ENCODE results near the gene PCDH19.

DNA sequence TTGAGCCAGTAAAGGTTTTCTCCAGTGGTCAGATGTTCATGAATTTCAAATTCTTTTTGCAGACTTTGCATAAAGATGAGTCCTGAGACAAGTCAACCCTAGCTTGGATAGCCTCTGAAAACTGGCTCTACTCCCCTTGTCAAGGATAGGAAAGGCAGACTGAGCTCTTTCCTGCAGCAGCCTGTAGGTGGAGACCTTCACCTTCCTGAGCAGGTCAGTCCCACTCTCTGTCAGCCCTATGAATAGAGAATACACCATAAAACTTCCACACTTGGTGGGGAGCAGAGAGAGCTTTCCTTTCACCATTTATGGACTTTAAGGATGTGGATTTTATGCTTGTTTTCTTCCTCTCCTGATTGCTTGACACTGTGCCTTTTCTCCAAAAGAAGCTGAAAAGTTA lies 41.9 kb downstream of the PCDH19 start:
- TF ChIP-seq ZBTB21 (CRISPR knock-in tag; IDR thresholded peaks at IDR 0.05) (no peak), JUN (CRISPR knock-in tag; IDR thresholded peaks at IDR 0.05) (no peak), HNRNPH1 (optimal IDR thresholded peaks at IDR 0.05; ENCODE audit: low read depth, low read length) (no peak), ZZZ3 (CRISPR knock-in tag; IDR thresholded peaks at IDR 0.05; ENCODE audit: borderline replicate concordance) (no peak), MAFG (CRISPR knock-in tag; IDR thresholded peaks at IDR 0.05) (no peak), TARDBP (CRISPR knock-in tag; IDR thresholded peaks at IDR 0.05) (no peak), EHMT2 (IDR thresholded peaks at IDR 0.05; ENCODE audit: borderline replicate concordance, low read depth, low read length) (no peak), SYNCRIP (IDR thresholded peaks at IDR 0.05; ENCODE audit: insufficient read depth, low read depth, low read length) (no peak), HMG20A (CRISPR knock-in tag; IDR thresholded peaks at IDR 0.05; ENCODE audit: borderline replicate concordance) (no peak)
